Lung (tissue), 12 donors: ENCODE results near the gene NFIB. TPM values are rescaled to one million over a fixed set of nuclear protein-coding genes. Genes with fewer than 3 reads are reported as not detected.

ENCODE experiments used
- ATAC-seq: fragments of 200-7000 bp; cut with Tn5 transposase; one replicate; pipeline ENCODE4 v1.9.1; 2020; ENCODE audit warnings: moderate number of reproducible peaks; ENCODE audit not compliant: insufficient read depth, low FRiP score
- DNase-seq, 3 donors: peaks; one replicate each; pipeline ENCODE4 v3.0.0-alpha.2; 2013 to 2017
- H3K27ac ChIP-seq, 2 donors: one replicate each; pipeline ENCODE4 v1.5.1; 2013; ENCODE audit warnings: mild to moderate bottlenecking in 2 of 2, moderate library complexity in 2 of 2, control low read depth in 1 of 2, inconsistent platforms in 1 of 2, low read depth in 1 of 2, low read length in 1 of 2
- H3K27me3 ChIP-seq, 3 donors: one replicate each; pipeline ENCODE4 v1.5.1; 2013; ENCODE audit warnings: low read length in 2 of 3; ENCODE audit not compliant: control insufficient read depth in 3 of 3, insufficient read depth in 3 of 3
- H3K36me3 ChIP-seq, 4 donors: one replicate each; pipeline ENCODE4 v1.5.1; 2013; ENCODE audit warnings: low read length in 4 of 4, mild to moderate bottlenecking in 1 of 4, moderate library complexity in 1 of 4; ENCODE audit not compliant: control insufficient read depth in 4 of 4, insufficient read depth in 4 of 4
- H3K4me1 ChIP-seq, 5 donors: one replicate each; pipeline ENCODE4 v1.5.1; 2013; ENCODE audit warnings: low read length in 5 of 5, mild to moderate bottlenecking in 2 of 5, moderate library complexity in 1 of 5; ENCODE audit not compliant: control insufficient read depth in 5 of 5, insufficient read depth in 5 of 5
- H3K4me3 ChIP-seq: one replicate; pipeline ENCODE4 v1.5.1; 2013; ENCODE audit warnings: mild to moderate bottlenecking, control low read depth, moderate library complexity
- H3K9ac ChIP-seq, 2 donors: one replicate each; pipeline ENCODE4 v1.5.1; 2013; ENCODE audit warnings: low read length in 2 of 2, control low read depth in 1 of 2; ENCODE audit not compliant: insufficient read depth in 1 of 2
- H3K9me3 ChIP-seq, 4 donors: one replicate each; pipeline ENCODE4 v1.5.1; 2013; ENCODE audit warnings: low read length in 3 of 4, mild to moderate bottlenecking in 1 of 4, moderate library complexity in 1 of 4; ENCODE audit not compliant: control insufficient read depth in 4 of 4, insufficient read depth in 3 of 4
- CTCF ChIP-seq: IDR thresholded peaks from 2 replicates; pipeline ENCODE4 v1.5.1; 2012; ENCODE audit warnings: mild to moderate bottlenecking; ENCODE audit errors: control extremely low read depth, extremely low read depth
- WGBS, 2 donors: extraction: QIAGEN DNeasy Blood & Tissue Kit; methylation state at CpG; one replicate each; pipeline ENCODE4 v1.1.7; 2013; 5-methylcytosine and 5-hydroxymethylcytosine counted together
- polyA plus RNA-seq, 2 donors: library from polyadenylated mRNA; stranded (reverse); fragments of 200-250 nt; gene quantifications; one replicate each; pipeline ENCODE4 v1.2.1, GENCODE V29; 2013
- total RNA-seq, 2 donors: library from RNA; depleted of rRNA in 1 of 2; stranded (reverse); fragments of >200 nt in 1 of 2; gene quantifications; one replicate each; pipeline ENCODE4 v1.2.1, GENCODE V29; 2014 to 2021
- donor health status: control.
- donor health status: control.
- donor health status: Bipolar disorder and iron deficiency.
- donor health status: healthy.
- donor health status: DM: yes; HTN: yes; CAD: no.

NFIB gene
- total and polyA plus RNA-seq, 4 donors: 7.3 to 189 (median 51.0) TPM

- no peaks in the 10 kb centered on the region for H3K36me3 ChIP-seq
- no peak for DNase-seq
- no peak overlapping the region for H3K9ac ChIP-seq
- ATAC-seq: no peak
- no peak overlapping the region for H3K4me3 ChIP-seq
- no peak for TF ChIP-seq CTCF
- H3K4me1 ChIP-seq: peaks cover 0 to 57% (median 30%) of the 10 kb centered on the region in 5 donors
- 90 to 96% methylated on average over 1 of the region's 1 CpG for WGBS, 2 donors
- no peaks in the 10 kb centered on the region for H3K27me3 ChIP-seq
- H3K27ac ChIP-seq: no peak overlapping the region
- H3K9me3 ChIP-seq: no peaks in the 10 kb centered on the region
Measured at GRCh38 chr9:14191512-14191911, 122.4 kb downstream of the NFIB start.

GRCh38 chr9:14190240-14190639 is 123.7 kb downstream of the NFIB start:
- Histone ChIP-seq H3K36me3 (no peaks in the 10 kb centered on the region), H3K4me3 (no peak overlapping the region), H3K4me1 (peaks cover 0 to 50% (median 30%) of the 10 kb centered on the region in 5 donors), H3K9me3 (no peaks in the 10 kb centered on the region), H3K9ac (no peak overlapping the region), H3K27me3 (no peaks in the 10 kb centered on the region), H3K27ac (no peak overlapping the region)
- DNase-seq (no peak), ATAC-seq (no peak)
- 52 to 66% methylated on average over 1 of the region's 1 CpG for WGBS, 2 donors
- TF ChIP-seq CTCF: no peak

GRCh38 chr9:14189578-14189977 is 124.4 kb downstream of the NFIB start:
- Histone ChIP-seq H3K36me3 (no peaks in the 10 kb centered on the region), H3K9ac (no peak overlapping the region), H3K27me3 (no peaks in the 10 kb centered on the region), H3K4me3 (no peak overlapping the region), H3K9me3 (no peaks in the 10 kb centered on the region), H3K4me1 (peaks cover 0 to 46% (median 26%) of the 10 kb centered on the region in 5 donors), H3K27ac (no peak overlapping the region)
- WGBS, 2 donors: 82 to 88% methylated on average over 1 of the region's 1 CpG
- DNase-seq (no peak), ATAC-seq (no peak)
- TF ChIP-seq CTCF: no peak

- peaks cover 0 to 42% (median 24%) of the 10 kb centered on the region in 5 donors for H3K4me1 ChIP-seq
- DNase-seq (no peak), ATAC-seq (no peak)
- TF ChIP-seq CTCF: no peak
- H3K4me3 ChIP-seq: no peak overlapping the region
- no peak overlapping the region for H3K27ac ChIP-seq
- no peaks in the 10 kb centered on the region for H3K36me3 ChIP-seq
- no peak overlapping the region for H3K9ac ChIP-seq
- no peaks in the 10 kb centered on the region for H3K9me3 ChIP-seq
- WGBS, 2 donors: 90 to 91% methylated on average over 4 of the region's 4 CpGs
- H3K27me3 ChIP-seq: no peaks in the 10 kb centered on the region
Measured at GRCh38 chr9:14189146-14189545, 124.8 kb downstream of the NFIB start.
